Measurements from ENCODE around the gene NACC2. TPM values are rescaled to one million over a fixed set of nuclear protein-coding genes. Genes with fewer than 3 reads are reported as not detected.
A peak's percentile ranks its signal among the peaks of the same experiment; 100 is the strongest.
"Not testable (repeated sequence)": the region's sequence is repeated elsewhere in the genome, so short reads cannot be mapped to it uniquely, and the experiment has no call there.

Gene NACC2
- polyA plus RNA-seq, 3 donors, result 8.1 to 32.4 (median 8.7) TPM

DNA sequence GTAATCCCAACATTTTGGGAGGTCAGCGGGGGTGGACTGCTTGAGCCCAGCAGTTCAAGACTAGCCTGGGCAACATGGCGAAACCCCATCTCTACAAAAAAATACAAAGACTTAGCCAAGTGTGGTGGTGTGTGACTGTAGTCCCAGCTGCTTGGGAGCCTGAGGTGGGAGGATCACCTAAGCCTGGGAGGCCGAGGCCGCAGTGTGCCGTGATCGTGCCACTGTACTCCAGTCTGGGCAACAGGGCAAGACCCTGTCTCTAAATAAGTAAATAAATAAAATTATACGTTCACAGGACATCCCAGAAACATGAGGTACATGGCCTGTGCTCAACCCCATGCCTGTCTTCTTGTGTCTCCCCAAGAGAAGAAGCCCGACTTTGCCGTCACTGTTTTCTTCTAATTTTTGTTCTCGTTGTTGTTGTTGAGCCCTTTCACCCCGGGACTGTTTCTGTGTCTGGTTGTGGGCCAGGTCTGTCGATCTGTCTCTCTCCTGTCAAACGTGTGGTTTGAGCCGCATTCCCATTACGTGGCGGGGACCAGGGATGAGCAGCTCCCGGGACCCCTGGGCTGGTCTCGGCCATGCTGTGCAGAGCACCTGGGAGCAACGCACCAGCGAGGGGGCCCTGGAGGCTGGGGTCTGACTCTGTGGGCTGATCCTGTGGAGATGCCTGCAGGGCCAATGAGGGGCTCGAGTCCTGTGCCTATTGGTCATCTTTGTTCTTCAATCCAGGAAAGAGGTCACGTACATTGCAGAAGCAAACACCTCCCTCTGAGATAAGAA lies 32.2 kb downstream of the NACC2 start:
- TF ChIP-seq, protein P1, sequence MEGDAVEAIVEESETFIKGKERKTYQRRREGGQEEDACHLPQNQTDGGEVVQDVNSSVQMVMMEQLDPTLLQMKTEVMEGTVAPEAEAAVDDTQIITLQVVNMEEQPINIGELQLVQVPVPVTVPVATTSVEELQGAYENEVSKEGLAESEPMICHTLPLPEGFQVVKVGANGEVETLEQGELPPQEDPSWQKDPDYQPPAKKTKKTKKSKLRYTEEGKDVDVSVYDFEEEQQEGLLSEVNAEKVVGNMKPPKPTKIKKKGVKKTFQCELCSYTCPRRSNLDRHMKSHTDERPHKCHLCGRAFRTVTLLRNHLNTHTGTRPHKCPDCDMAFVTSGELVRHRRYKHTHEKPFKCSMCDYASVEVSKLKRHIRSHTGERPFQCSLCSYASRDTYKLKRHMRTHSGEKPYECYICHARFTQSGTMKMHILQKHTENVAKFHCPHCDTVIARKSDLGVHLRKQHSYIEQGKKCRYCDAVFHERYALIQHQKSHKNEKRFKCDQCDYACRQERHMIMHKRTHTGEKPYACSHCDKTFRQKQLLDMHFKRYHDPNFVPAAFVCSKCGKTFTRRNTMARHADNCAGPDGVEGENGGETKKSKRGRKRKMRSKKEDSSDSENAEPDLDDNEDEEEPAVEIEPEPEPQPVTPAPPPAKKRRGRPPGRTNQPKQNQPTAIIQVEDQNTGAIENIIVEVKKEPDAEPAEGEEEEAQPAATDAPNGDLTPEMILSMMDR (IDR thresholded peaks at IDR 0.05), result no peak
- Histone ChIP-seq H3K36me3 (replicated peaks in 1 of 2; ENCODE audit: control insufficient read depth in 1 of 2, insufficient read depth in 2 of 2, low read length in 2 of 2) (peaks cover 6 to 14% of the 10 kb centered on the region in 2 donors), H3K9me3 (replicated peaks in 1 of 2; ENCODE audit: control insufficient read depth in 1 of 2, insufficient read depth in 1 of 2, low read length in 2 of 2) (no peaks in the 10 kb centered on the region), H3K9ac (ENCODE audit: insufficient read depth, low read length, poor library complexity, severe bottlenecking) (no peak overlapping the region), H3K4me3 (replicated peaks in 1 of 3; ENCODE audit: low read depth in 2 of 3, low read length in 3 of 3) (no peak overlapping the region), H3K27me3 (ENCODE audit: control insufficient read depth in 2 of 2, insufficient read depth in 2 of 2, low read length in 2 of 2) (no peaks in the 10 kb centered on the region), H2AFZ (ENCODE audit: insufficient read depth, low read depth, low read length, poor library complexity, severe bottlenecking) (no peak overlapping the region), H3K4me1 (ENCODE audit: control insufficient read depth in 1 of 2, insufficient read depth in 2 of 2, low read length in 2 of 2) (peaks cover 59 to 75% of the 10 kb centered on the region in 2 donors), H3K4me2 (replicated peaks; ENCODE audit: extremely low read depth, low read length, poor library complexity, severe bottlenecking) (no peak overlapping the region), H3K27ac (ENCODE audit: low read depth in 1 of 2, low read length in 2 of 2) (no peak overlapping the region), H4K20me1 (ENCODE audit: insufficient read depth, low read length) (peaks cover 42% of the 10 kb centered on the region), H3K79me2 (ENCODE audit: insufficient read depth, low read length) (peaks cover 93% of the 10 kb centered on the region)
- peak overlapping the region in 3 of 7 donors; percentile 6 to 37 (median 10) for H3K27ac Mint-ChIP-seq
- H3K4me3 Mint-ChIP-seq, result no peak overlapping the region
- 86% methylated on average over 14 of the region's 22 CpGs for WGBS (ENCODE audit: insufficient coverage)
- H3K4me1 Mint-ChIP-seq, result peaks cover 71% of the 10 kb centered on the region
- no peak for DNase-seq
- peaks cover 28 to 43% of the 10 kb centered on the region in 2 donors for H3K36me3 Mint-ChIP-seq
- H3K27me3 Mint-ChIP-seq (ENCODE audit: low read depth in 3 of 3), result no peaks in the 10 kb centered on the region
- intact Hi-C loops (cut with micrococcal nuclease), result no loop called here
- peaks cover 0 to 4% (median 2%) of the 10 kb centered on the region in 7 donors for H3K9me3 Mint-ChIP-seq

DNA sequence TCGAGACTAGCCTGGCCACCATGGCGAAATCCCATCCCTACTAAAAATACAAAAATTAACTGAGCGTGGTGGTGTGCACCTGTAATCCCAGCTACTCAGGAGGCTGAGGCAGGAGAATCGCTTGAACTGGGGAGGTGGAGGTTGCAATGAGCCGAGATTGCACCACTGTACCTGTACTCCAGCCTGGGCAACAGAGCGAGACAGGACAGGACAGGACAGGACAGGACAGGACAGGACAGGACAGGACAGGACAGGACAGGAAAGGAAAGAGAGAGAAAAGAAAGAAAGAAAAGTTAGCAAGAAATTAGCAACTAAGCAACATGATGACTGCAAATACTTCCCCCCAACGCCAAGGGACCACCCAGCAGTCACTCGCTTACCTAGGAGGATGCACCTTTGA lies 33.2 kb downstream of the NACC2 start:
- WGBS (ENCODE audit: insufficient coverage), result 89% methylated on average over 5 of the region's 8 CpGs
- H3K4me1 Mint-ChIP-seq, result peaks cover 73% of the 10 kb centered on the region
- H3K27me3 Mint-ChIP-seq (ENCODE audit: low read depth in 3 of 3); H2AFZ ChIP-seq (ENCODE audit: insufficient read depth, low read depth, low read length, poor library complexity, severe bottlenecking); H3K9me3 ChIP-seq (replicated peaks in 1 of 2; ENCODE audit: control insufficient read depth in 1 of 2, insufficient read depth in 1 of 2, low read length in 2 of 2); H3K4me3 Mint-ChIP-seq; H3K9ac ChIP-seq (ENCODE audit: insufficient read depth, low read length, poor library complexity, severe bottlenecking); DNase-seq; intact Hi-C loops (cut with micrococcal nuclease); H3K4me2 ChIP-seq (replicated peaks; ENCODE audit: extremely low read depth, low read length, poor library complexity, severe bottlenecking); H3K4me3 ChIP-seq (replicated peaks in 1 of 3; ENCODE audit: low read depth in 2 of 3, low read length in 3 of 3); H3K27ac ChIP-seq (ENCODE audit: low read depth in 1 of 2, low read length in 2 of 2); H3K9me3 Mint-ChIP-seq; H3K27me3 ChIP-seq (ENCODE audit: control insufficient read depth in 2 of 2, insufficient read depth in 2 of 2, low read length in 2 of 2): not testable (repeated sequence)
- Histone ChIP-seq H4K20me1 (ENCODE audit: insufficient read depth, low read length) (peaks cover 52% of the 10 kb centered on the region), H3K4me1 (ENCODE audit: control insufficient read depth in 1 of 2, insufficient read depth in 2 of 2, low read length in 2 of 2) (peaks cover 60 to 75% of the 10 kb centered on the region in 2 donors), H3K36me3 (replicated peaks in 1 of 2; ENCODE audit: control insufficient read depth in 1 of 2, insufficient read depth in 2 of 2, low read length in 2 of 2) (peaks cover 6 to 14% of the 10 kb centered on the region in 2 donors), H3K79me2 (ENCODE audit: insufficient read depth, low read length) (peaks cover 98% of the 10 kb centered on the region)
- peak overlapping the region in 1 of 7 donors; percentile 60 for H3K27ac Mint-ChIP-seq
- peaks cover 35 to 48% of the 10 kb centered on the region in 2 donors for H3K36me3 Mint-ChIP-seq

All from CD14-positive monocyte (primary cell).